H1 (cell line): ENCODE measurements around the gene LRRC39. TPM values are rescaled to one million over a fixed set of nuclear protein-coding genes. Genes with fewer than 3 reads are reported as not detected.

ENCODE experiments used
- CTCF ChIA-PET: fragments of 300-600 bp; sonication (Branson Sonifier 250); formaldehyde crosslinking; loops from one replicate; lab custom pipeline; 2021; ENCODE audit not compliant: partially characterized antibody; lab: Charles Lee
- POLR2A ChIA-PET: fragments of 300-600 bp; sonication (Branson Sonifier 250); formaldehyde crosslinking; loops from one replicate; lab custom pipeline; 2021; ENCODE audit warnings: inconsistent platforms; ENCODE audit not compliant: partially characterized antibody; lab: Charles Lee
- DNase-seq, 2 experiments: peaks; one replicate each; pipeline versions ENCODE4 v3.0.0 to v3.0.0-alpha.2; 2010 to 2022; ENCODE audit warnings: low spot score in 2 of 2, low read depth in 1 of 2, mixed read lengths in 1 of 2
- FAIRE-seq: peaks from 2 replicates; lab custom pipeline; 2011; peaks lifted over from hg19 to GRCh38; lab: Jason Lieb, UNC
- H2AFZ ChIP-seq: 2 replicates; pipeline ENCODE4 v1.8.1; 2012; ENCODE audit warnings: low read length, inconsistent platforms
- H2AK5ac ChIP-seq: 2 replicates; pipeline ENCODE4 v1.6.1; 2013; ENCODE audit warnings: low read depth, low read length
- H2BK120ac ChIP-seq: replicated peaks from 2 replicates; pipeline ENCODE3; 2013; ENCODE audit warnings: low read depth, low read length, inconsistent platforms
- H2BK12ac ChIP-seq: 2 replicates; pipeline ENCODE4 v1.6.1; 2013; ENCODE audit warnings: low read depth, low read length
- H2BK15ac ChIP-seq: 2 replicates; pipeline ENCODE4 v1.6.1; 2013; ENCODE audit warnings: low read length
- H2BK20ac ChIP-seq: 2 replicates; pipeline ENCODE4 v1.6.1; 2013; ENCODE audit warnings: low read length
- H2BK5ac ChIP-seq: 2 replicates; pipeline ENCODE4 v1.6.1; 2013; ENCODE audit warnings: low read depth, low read length
- H3K14ac ChIP-seq: 2 replicates; pipeline ENCODE4 v1.6.1; 2013; ENCODE audit warnings: inconsistent platforms; ENCODE audit not compliant: insufficient read length
- H3K18ac ChIP-seq: 2 replicates; pipeline ENCODE4 v1.6.1; 2013; ENCODE audit warnings: low read length; ENCODE audit errors: extremely low read depth
- H3K23ac ChIP-seq: 2 replicates; pipeline ENCODE4 v1.6.1; 2013; ENCODE audit warnings: inconsistent platforms; ENCODE audit not compliant: insufficient read length
- H3K23me2 ChIP-seq: 2 replicates; pipeline ENCODE4 v1.6.1; 2013; ENCODE audit warnings: low read depth, low read length
- H3K27ac ChIP-seq: 2 replicates; pipeline ENCODE4 v1.6.1; 2011; ENCODE audit warnings: low read depth, low read length, inconsistent platforms
- H3K27me3 ChIP-seq, 4 experiments: replicated peaks in 1 of 4; 1 replicate in 1 of 4; 2 replicates in 3 of 4; pipeline versions ENCODE4 v1.6.1 to v1.8.1; 2011 to 2013; ENCODE audit warnings: low read length in 3 of 4, mild to moderate bottlenecking in 3 of 4, inconsistent platforms in 2 of 4, mixed read lengths in 2 of 4, moderate library complexity in 1 of 4; ENCODE audit not compliant: control insufficient read depth in 3 of 4, insufficient read depth in 3 of 4; ENCODE audit errors: extremely low read depth in 1 of 4
- H3K36me3 ChIP-seq, 4 experiments: 2 replicates each; pipeline versions ENCODE4 v1.6.1 to v1.8.1; 2011 to 2013; ENCODE audit warnings: mild to moderate bottlenecking in 4 of 4, low read length in 3 of 4, moderate library complexity in 2 of 4, control low read depth in 1 of 4, inconsistent platforms in 1 of 4; ENCODE audit not compliant: insufficient read depth in 4 of 4, control insufficient read depth in 2 of 4
- H3K4ac ChIP-seq: replicated peaks from 2 replicates; pipeline ENCODE3; 2013; ENCODE audit warnings: low read length, low read depth, mixed read lengths, inconsistent platforms; ENCODE audit not compliant: insufficient read length
- H3K4me1 ChIP-seq, 4 experiments: replicated peaks in 1 of 4; 1 replicate in 1 of 4; 2 replicates in 3 of 4; pipeline versions ENCODE4 v1.6.1 to v1.8.1; 2011 to 2013; ENCODE audit warnings: low read length in 3 of 4, inconsistent platforms in 2 of 4, mixed read lengths in 1 of 4; ENCODE audit not compliant: insufficient read depth in 4 of 4, control insufficient read depth in 3 of 4
- H3K4me2 ChIP-seq, 2 experiments: 2 replicates each; pipeline versions ENCODE4 v1.6.1 to v1.8.1; 2011 to 2013; ENCODE audit warnings: low read depth in 2 of 2, low read length in 2 of 2, control low read depth in 1 of 2, inconsistent platforms in 1 of 2, mild to moderate bottlenecking in 1 of 2; ENCODE audit not compliant: insufficient read depth in 1 of 2
- H3K4me3 ChIP-seq, 4 experiments: fragments of 200-600, 300-600 bp in 1 of 4; sonication (generic), shearing (Covaris generic), sonication (Bioruptor Twin) in 1 of 4; 2 replicates each; pipeline versions ENCODE4 v1.5.1 to v1.8.1; 2011 to 2016; ENCODE audit warnings: low read length in 4 of 4, low read depth in 3 of 4, control low read depth in 2 of 4, inconsistent platforms in 2 of 4, mild to moderate bottlenecking in 2 of 4, mixed read lengths in 1 of 4, moderate library complexity in 1 of 4; ENCODE audit not compliant: insufficient read depth in 2 of 4; ENCODE audit errors: extremely low read depth in 1 of 4
- H3K56ac ChIP-seq: replicated peaks from 2 replicates; pipeline ENCODE3; 2013; ENCODE audit warnings: low read depth, mild to moderate bottlenecking, mixed read lengths, low read length, inconsistent platforms; ENCODE audit not compliant: insufficient read length
- H3K79me1 ChIP-seq: 2 replicates; pipeline ENCODE4 v1.6.1; 2013; ENCODE audit warnings: low read depth, low read length, control low read depth
- H3K79me2 ChIP-seq, 2 experiments: 2 replicates each; pipeline versions ENCODE4 v1.6.1 to v1.8.1; 2012 to 2013; ENCODE audit warnings: low read length in 2 of 2, mild to moderate bottlenecking in 2 of 2, inconsistent platforms in 1 of 2; ENCODE audit not compliant: insufficient read depth in 2 of 2, control insufficient read depth in 1 of 2
- H3K9ac ChIP-seq, 4 experiments: replicated peaks in 1 of 4; 1 replicate in 1 of 4; 2 replicates in 3 of 4; pipeline versions ENCODE4 v1.6.1 to v1.8.1; 2011 to 2013; ENCODE audit warnings: low read depth in 3 of 4, low read length in 3 of 4, control low read depth in 2 of 4, mild to moderate bottlenecking in 2 of 4, moderate library complexity in 2 of 4, inconsistent platforms in 1 of 4; ENCODE audit errors: extremely low read depth in 1 of 4
- H3K9me3 ChIP-seq, 2 experiments: 2 replicates each; pipeline versions ENCODE4 v1.6.1 to v1.8.1; 2012 to 2013; ENCODE audit warnings: mild to moderate bottlenecking in 2 of 2, moderate library complexity in 2 of 2, control low read depth in 1 of 2, inconsistent platforms in 1 of 2, low read depth in 1 of 2, low read length in 1 of 2, mixed read lengths in 1 of 2; ENCODE audit not compliant: insufficient read depth in 2 of 2
- H4K20me1 ChIP-seq, 2 experiments: replicated peaks in 1 of 2; 2 replicates each; pipeline versions ENCODE3 to v1.8.1; 2011 to 2013; ENCODE audit warnings: inconsistent platforms in 2 of 2, low read length in 2 of 2, mild to moderate bottlenecking in 1 of 2; ENCODE audit not compliant: insufficient read depth in 2 of 2, control insufficient read depth in 1 of 2
- H4K5ac ChIP-seq: 2 replicates; pipeline ENCODE4 v1.6.1; 2013; ENCODE audit warnings: low read length, low read depth, mixed read lengths, inconsistent platforms; ENCODE audit not compliant: insufficient read length
- H4K8ac ChIP-seq: 2 replicates; pipeline ENCODE4 v1.8.0; 2013; ENCODE audit warnings: mild to moderate bottlenecking, moderate library complexity, low read length, inconsistent platforms; ENCODE audit not compliant: insufficient read depth; ENCODE audit errors: extremely low read depth
- H4K91ac ChIP-seq: replicated peaks from 2 replicates; pipeline ENCODE3; 2013; ENCODE audit warnings: low read length, mixed read lengths, inconsistent platforms; ENCODE audit not compliant: insufficient read length
- ATF2 ChIP-seq: IDR thresholded peaks from 2 replicates; pipeline ENCODE4 v1.6.1; 2012; ENCODE audit warnings: low read length, inconsistent platforms
- E2F6 ChIP-seq: IDR thresholded peaks from 2 replicates; pipeline ENCODE4 v1.6.1; 2012; ENCODE audit warnings: inconsistent platforms
- GABPA ChIP-seq: IDR thresholded peaks from 2 replicates; pipeline ENCODE4 v1.6.1; 2011; ENCODE audit warnings: mild to moderate bottlenecking, low read length, moderate library complexity, borderline replicate concordance; ENCODE audit not compliant: insufficient read depth
- JUND ChIP-seq: IDR thresholded peaks from 2 replicates; pipeline ENCODE4 v1.6.1; 2011; ENCODE audit warnings: mild to moderate bottlenecking, improper control_type of control experiment, low read length
- MAX ChIP-seq: IDR thresholded peaks from 2 replicates; pipeline ENCODE4 v1.6.1; 2012; ENCODE audit warnings: inconsistent platforms
- POLR2AphosphoS5 ChIP-seq: IDR thresholded peaks from 2 replicates; pipeline ENCODE4 v1.6.1; 2011; ENCODE audit warnings: low read depth, low read length
- RAD21 ChIP-seq, 2 experiments: IDR thresholded peaks in 1 of 2; conservative IDR thresholded peaks in 1 of 2; 2 replicates each; pipeline ENCODE4 v1.6.1; 2011; ENCODE audit warnings: low read depth in 2 of 2, low read length in 2 of 2, improper control_type of control experiment in 1 of 2, inconsistent platforms in 1 of 2, mild to moderate bottlenecking in 1 of 2, moderate library complexity in 1 of 2
- RBBP5 ChIP-seq: IDR thresholded peaks from 2 replicates; pipeline ENCODE4 v1.7.1; 2012; ENCODE audit warnings: low read depth, mild to moderate bottlenecking, inconsistent platforms, low read length, moderate library complexity, borderline replicate concordance
- SP2 ChIP-seq: IDR thresholded peaks from 2 replicates; pipeline ENCODE4 v1.6.1; 2012; ENCODE audit warnings: mild to moderate bottlenecking, low read length, inconsistent platforms
- TEAD4 ChIP-seq: IDR thresholded peaks from 2 replicates; pipeline ENCODE4 v1.6.1; 2012; ENCODE audit warnings: low read depth, low read length, inconsistent platforms, mixed read lengths
- WGBS, 2 experiments: shearing (Covaris generic) in 1 of 2; methylation state at CpG; one replicate each; pipeline versions ENCODE4 v1.1.6 to v1.1.7; 2013 to 2015; ENCODE audit warnings: low lambda C conversion rate in 2 of 2, mixed read lengths in 2 of 2, inconsistent platforms in 1 of 2, low coverage in 1 of 2, missing lambda C conversion rate in 1 of 2; ENCODE audit not compliant: insufficient replicate concordance in 2 of 2, insufficient coverage in 1 of 2, insufficient read length in 1 of 2; ENCODE audit errors: extremely low coverage in 1 of 2, missing lambda C conversion rate in 1 of 2; 5-methylcytosine and 5-hydroxymethylcytosine counted together
- polyA plus RNA-seq, 7 experiments: library from polyadenylated mRNA; depleted of rRNA in 3 of 7; stranded (reverse) in 5 of 7; unstranded in 2 of 7; fragments of >200 nt in 5 of 7; fragments of 200-250 nt in 2 of 7; gene quantifications; 1 replicate in 5 of 7; 2 replicates in 1 of 7; 4 replicates in 1 of 7; pipeline versions ENCODE4 v1.2.1 to v1.2.3, GENCODE V29; 2011 to 2013; ENCODE audit warnings: missing spikeins in 2 of 7, mixed read lengths in 2 of 7
- total RNA-seq: library from RNA; stranded (reverse); fragmentation: NEBNext Ultra II Directional; extraction: Animal tissue kit (Norgen Biotek cat#: 25700); gene quantifications from 2 replicates; pipeline ENCODE4 v1.2.1, GENCODE V29; 2021

Gene LRRC39
- total and polyA plus RNA-seq, 2 of the 8 experiments (the other 6 are each of a cell fraction or from before 2014, with no cell fraction given) = 0.33 to 0.39 TPM

GRCh38 chr1:100101564-100101963, 76.5 kb downstream of the LRRC39 start:
- POLR2A ChIA-PET = no interaction called here
- CTCF ChIA-PET = interaction anchor here (0.6 kb wide), 1 partner anchor 327 kb away, joined by 3 read pairs; no protein-coding TSS in a partner anchor
- Histone ChIP-seq H2AFZ (no peak overlapping the region), H3K4ac (no peak overlapping the region), H3K36me3 (peaks cover 2 to 74% (median 25%) of the 10 kb centered on the region in 4 experiments; a peak in 7 of 8 replicates), H3K4me1 (no peaks in the 10 kb centered on the region), H2BK120ac (no peak overlapping the region), H3K79me2 (no peaks in the 10 kb centered on the region), H3K23me2 (no peaks in the 10 kb centered on the region), H4K8ac (no peak overlapping the region), H3K4me3 (no peak overlapping the region), H3K56ac (no peak overlapping the region), H3K79me1 (no peaks in the 10 kb centered on the region), H2BK12ac (no peak overlapping the region), H4K5ac (no peak overlapping the region), H3K18ac (no peak overlapping the region), H2AK5ac (no peak overlapping the region), H3K23ac (no peak overlapping the region), H3K9me3 (no peaks in the 10 kb centered on the region), H3K14ac (no peak overlapping the region), H2BK5ac (no peak overlapping the region), H4K20me1 (peaks cover 0 to 1% of the 10 kb centered on the region in 2 experiments), H2BK20ac (no peak overlapping the region), H3K27me3 (no peaks in the 10 kb centered on the region), H3K27ac (no peak overlapping the region), H4K91ac (no peak overlapping the region), H3K9ac (no peak overlapping the region), H2BK15ac (no peak overlapping the region), H3K4me2 (no peak overlapping the region)
- FAIRE-seq (no peak), DNase-seq (no peak)
- WGBS, 2 experiments = 93% methylated on average over 2 of the region's 2 CpGs; no CpG with 5 or more reads in 1 of the 2 experiments
- TF ChIP-seq JUND = no peak
- no peak for TF ChIP-seq MAX
- TF ChIP-seq SP2 = no peak
- no peak for TF ChIP-seq E2F6
- no peak for TF ChIP-seq POLR2AphosphoS5
- TF ChIP-seq ATF2 = no peak
- TF ChIP-seq RAD21 (IDR thresholded peaks at IDR 0.05 in 1 of 2, conservative IDR thresholded peaks at IDR 0.05 in 1 of 2; ENCODE audit: low read depth in 2 of 2, low read length in 2 of 2) = no peak
- no peak for TF ChIP-seq TEAD4
- TF ChIP-seq RBBP5 = no peak
- TF ChIP-seq GABPA = no peak
